ENCODE measurements around the gene LORICRIN. TPM values are rescaled to one million over a fixed set of nuclear protein-coding genes. Genes with fewer than 3 reads are reported as not detected.

Gene LORICRIN
- total RNA-seq, 1 experiment from 2014 or later: not detected

DNA sequence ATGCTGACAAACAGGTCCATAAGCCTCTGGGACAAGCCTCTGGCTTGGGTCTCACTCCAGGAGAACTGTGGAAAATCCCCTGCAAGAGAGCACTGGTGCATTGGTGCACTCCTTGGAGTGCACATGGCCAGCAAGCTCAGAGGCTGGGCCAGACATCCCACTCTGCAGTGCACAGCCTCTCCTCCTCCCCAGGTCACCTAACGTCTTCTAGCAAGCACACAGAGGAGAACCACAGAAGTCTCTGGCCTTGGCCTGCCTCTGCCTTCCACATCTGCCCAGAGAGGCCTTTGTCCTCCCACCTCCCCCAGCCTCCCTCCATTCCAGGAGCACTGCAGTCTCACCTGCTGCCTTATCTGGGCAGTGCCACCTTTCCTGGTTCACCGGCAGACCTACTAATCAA lies 49.1 kb downstream of the LORICRIN start:
- no peak for ATAC-seq
- Histone ChIP-seq H3K9me2 (replicated peaks; ENCODE audit: low read length) (no peaks in the 10 kb centered on the region), H3K36me3 (ENCODE audit: low read depth, low read length) (no peaks in the 10 kb centered on the region), H2AFZ (ENCODE audit: low read length) (no peak overlapping the region), H3K4me2 (ENCODE audit: low read length) (no peak overlapping the region), H3K27ac (ENCODE audit: low read length) (no peak overlapping the region), H4K20me1 (ENCODE audit: low read length) (no peaks in the 10 kb centered on the region), H3K4me1 (ENCODE audit: insufficient read depth, low read length) (no peaks in the 10 kb centered on the region), H3K27me3 (ENCODE audit: low read length) (peaks cover 77% of the 10 kb centered on the region), H3F3A (ENCODE audit: low read length, unreplicated experiment) (no peaks in the 10 kb centered on the region), H3K4me3 (ENCODE audit: low read length) (no peak overlapping the region), H3K9me3 (ENCODE audit: low read length) (no peaks in the 10 kb centered on the region), H3K79me2 (ENCODE audit: low read length) (no peaks in the 10 kb centered on the region), H3K9ac (ENCODE audit: low read length) (no peak overlapping the region)
- POLR2A ChIA-PET (ENCODE audit: unreplicated experiment): no interaction called here
- TF ChIP-seq EZH2 (IDR thresholded peaks at IDR 0.05; ENCODE audit: low read length, unreplicated experiment): no peak
- TF ChIP-seq, protein P1, sequence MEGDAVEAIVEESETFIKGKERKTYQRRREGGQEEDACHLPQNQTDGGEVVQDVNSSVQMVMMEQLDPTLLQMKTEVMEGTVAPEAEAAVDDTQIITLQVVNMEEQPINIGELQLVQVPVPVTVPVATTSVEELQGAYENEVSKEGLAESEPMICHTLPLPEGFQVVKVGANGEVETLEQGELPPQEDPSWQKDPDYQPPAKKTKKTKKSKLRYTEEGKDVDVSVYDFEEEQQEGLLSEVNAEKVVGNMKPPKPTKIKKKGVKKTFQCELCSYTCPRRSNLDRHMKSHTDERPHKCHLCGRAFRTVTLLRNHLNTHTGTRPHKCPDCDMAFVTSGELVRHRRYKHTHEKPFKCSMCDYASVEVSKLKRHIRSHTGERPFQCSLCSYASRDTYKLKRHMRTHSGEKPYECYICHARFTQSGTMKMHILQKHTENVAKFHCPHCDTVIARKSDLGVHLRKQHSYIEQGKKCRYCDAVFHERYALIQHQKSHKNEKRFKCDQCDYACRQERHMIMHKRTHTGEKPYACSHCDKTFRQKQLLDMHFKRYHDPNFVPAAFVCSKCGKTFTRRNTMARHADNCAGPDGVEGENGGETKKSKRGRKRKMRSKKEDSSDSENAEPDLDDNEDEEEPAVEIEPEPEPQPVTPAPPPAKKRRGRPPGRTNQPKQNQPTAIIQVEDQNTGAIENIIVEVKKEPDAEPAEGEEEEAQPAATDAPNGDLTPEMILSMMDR (conservative IDR thresholded peaks at IDR 0.05; ENCODE audit: low read depth, low read length): no peak
- TF ChIP-seq EZH2phosphoT487 (IDR thresholded peaks at IDR 0.05; ENCODE audit: borderline replicate concordance, low read length): no peak
- CTCF ChIA-PET: no interaction called here
- no peak for DNase-seq
- intact Hi-C loops (cut with micrococcal nuclease): no loop called here
- no TSS peak for BruUV-seq (replicated peaks)

DNA sequence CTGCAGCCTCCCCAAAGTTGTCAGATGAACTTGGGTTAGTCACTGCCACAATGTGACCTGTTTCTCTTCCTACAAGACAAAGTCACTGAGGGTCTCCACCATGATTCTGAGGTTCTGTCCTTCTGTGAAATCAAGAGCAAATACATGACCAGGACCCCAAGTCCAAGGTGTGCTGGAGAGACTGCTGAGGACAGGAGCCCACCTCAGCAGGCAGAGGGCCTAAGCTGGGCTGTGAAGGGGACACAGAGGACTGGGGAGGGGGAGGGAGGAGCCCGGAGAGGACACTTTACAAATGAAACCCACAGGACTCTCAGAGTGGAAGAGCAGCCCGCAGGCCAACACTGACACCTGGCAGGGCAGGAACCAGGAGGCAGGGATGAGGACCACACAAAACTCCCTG lies 50.0 kb downstream of the LORICRIN start:
- no peak for DNase-seq
- ChIA-PET POLR2A (ENCODE audit: unreplicated experiment) (no interaction called here), CTCF (no interaction called here)
- no peaks in the 10 kb centered on the region for H3K9me2 ChIP-seq (replicated peaks; ENCODE audit: low read length)
- no peak overlapping the region for H3K4me3 ChIP-seq (ENCODE audit: low read length)
- no peaks in the 10 kb centered on the region for H3F3A ChIP-seq (ENCODE audit: low read length, unreplicated experiment)
- no TSS peak for BruUV-seq (replicated peaks)
- no peaks in the 10 kb centered on the region for H4K20me1 ChIP-seq (ENCODE audit: low read length)
- peaks cover 72% of the 10 kb centered on the region for H3K27me3 ChIP-seq (ENCODE audit: low read length)
- H3K36me3 ChIP-seq (ENCODE audit: low read depth, low read length): no peaks in the 10 kb centered on the region
- no peak for ATAC-seq
- H3K9me3 ChIP-seq (ENCODE audit: low read length): no peaks in the 10 kb centered on the region
- H3K9ac ChIP-seq (ENCODE audit: low read length): no peak overlapping the region
- no peaks in the 10 kb centered on the region for H3K4me1 ChIP-seq (ENCODE audit: insufficient read depth, low read length)
- H3K4me2 ChIP-seq (ENCODE audit: low read length): no peak overlapping the region
- no peak overlapping the region for H3K27ac ChIP-seq (ENCODE audit: low read length)
- TF ChIP-seq EZH2phosphoT487 (IDR thresholded peaks at IDR 0.05; ENCODE audit: borderline replicate concordance, low read length) (no peak), EZH2 (IDR thresholded peaks at IDR 0.05; ENCODE audit: low read length, unreplicated experiment) (no peak)
- TF ChIP-seq, protein P1 (conservative IDR thresholded peaks at IDR 0.05; ENCODE audit: low read depth, low read length): no peak
- H2AFZ ChIP-seq (ENCODE audit: low read length): no peak overlapping the region
- intact Hi-C loops (cut with micrococcal nuclease): no loop called here
- H3K79me2 ChIP-seq (ENCODE audit: low read length): no peaks in the 10 kb centered on the region

DNA sequence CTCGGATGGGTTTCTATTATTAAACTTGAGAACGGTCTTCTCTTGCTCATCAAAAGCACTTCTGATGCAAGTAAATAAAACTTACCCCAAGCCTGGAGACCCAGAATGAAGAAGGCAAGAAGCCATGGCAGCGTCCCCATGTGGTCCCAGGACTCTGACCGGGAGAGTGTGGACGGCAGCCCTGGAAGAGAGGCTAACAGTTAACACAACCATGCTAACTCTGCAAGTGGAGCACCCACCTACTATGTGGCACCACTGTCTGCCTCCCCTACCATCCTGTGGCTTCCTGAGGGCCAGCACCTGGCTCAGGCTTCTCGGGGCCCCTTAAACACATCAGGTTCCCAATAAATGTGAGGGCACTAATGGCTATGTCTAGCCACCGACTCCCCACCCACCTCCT lies 51.0 kb downstream of the LORICRIN start:
- Histone ChIP-seq H3K4me2 (ENCODE audit: low read length) (no peak overlapping the region), H4K20me1 (ENCODE audit: low read length) (no peaks in the 10 kb centered on the region), H3F3A (ENCODE audit: low read length, unreplicated experiment) (no peaks in the 10 kb centered on the region), H2AFZ (ENCODE audit: low read length) (no peak overlapping the region), H3K27ac (ENCODE audit: low read length) (no peak overlapping the region), H3K79me2 (ENCODE audit: low read length) (no peaks in the 10 kb centered on the region), H3K9me2 (replicated peaks; ENCODE audit: low read length) (no peaks in the 10 kb centered on the region), H3K9ac (ENCODE audit: low read length) (no peak overlapping the region), H3K4me1 (ENCODE audit: insufficient read depth, low read length) (no peaks in the 10 kb centered on the region), H3K36me3 (ENCODE audit: low read depth, low read length) (no peaks in the 10 kb centered on the region), H3K4me3 (ENCODE audit: low read length) (no peak overlapping the region), H3K27me3 (ENCODE audit: low read length) (peaks cover 61% of the 10 kb centered on the region), H3K9me3 (ENCODE audit: low read length) (no peaks in the 10 kb centered on the region)
- TF ChIP-seq EZH2 (IDR thresholded peaks at IDR 0.05; ENCODE audit: low read length, unreplicated experiment): no peak
- TF ChIP-seq, protein P1 (conservative IDR thresholded peaks at IDR 0.05; ENCODE audit: low read depth, low read length): no peak
- TF ChIP-seq EZH2phosphoT487 (IDR thresholded peaks at IDR 0.05; ENCODE audit: borderline replicate concordance, low read length): no peak
- intact Hi-C loops (cut with micrococcal nuclease): no loop called here
- DNase-seq (no peak), ATAC-seq (no peak)
- BruUV-seq (replicated peaks): no TSS peak
- POLR2A ChIA-PET (ENCODE audit: unreplicated experiment): no interaction called here
- CTCF ChIA-PET: no interaction called here

Other genes with a start within 250 kb of the LORICRIN start
- not detected in 2 replicates for gene SPRR1B, start 228.5 kb upstream of the LORICRIN start, total RNA-seq (2014; rRNA removed)
- not detected in 2 replicates for gene SPRR2D, start 218.6 kb upstream of the LORICRIN start, total RNA-seq (2014; rRNA removed)
- not detected in 2 replicates for gene SPRR2A, start 202.2 kb upstream of the LORICRIN start, total RNA-seq (2014; rRNA removed)
- gene SPRR2B, start 188.1 kb upstream of the LORICRIN start, total RNA-seq (2014; rRNA removed): not detected in 2 replicates
- gene SPRR2E, start 165.2 kb upstream of the LORICRIN start, total RNA-seq (2014; rRNA removed): not detected in 2 replicates
- not detected in 2 replicates for gene SPRR2F, start 146.2 kb upstream of the LORICRIN start, total RNA-seq (2014; rRNA removed)
- gene SPRR2G, start 108.8 kb upstream of the LORICRIN start, total RNA-seq (2014; rRNA removed): not detected in 2 replicates
- not detected in 2 replicates for gene LELP1, start 56.3 kb upstream of the LORICRIN start, total RNA-seq (2014; rRNA removed)
- not detected in 2 replicates for gene PRR9, start 42.1 kb upstream of the LORICRIN start, total RNA-seq (2014; rRNA removed)
- not detected in 2 replicates for gene PGLYRP3, start 53.3 kb downstream of the LORICRIN start, total RNA-seq (2014; rRNA removed)
- not detected in 2 replicates for gene PGLYRP4, start 89.2 kb downstream of the LORICRIN start, total RNA-seq (2014; rRNA removed)
- gene S100A9, start 98.2 kb downstream of the LORICRIN start, total RNA-seq (2014; rRNA removed): 482 and 559 TPM in 2 replicates
- not detected in 2 replicates for gene S100A12, start 115.9 kb downstream of the LORICRIN start, total RNA-seq (2014; rRNA removed)
- gene S100A8, start 131.4 kb downstream of the LORICRIN start, total RNA-seq (2014; rRNA removed): 0.29 TPM in 1 of 2 replicates, not detected in the other
- not detected in 2 replicates for gene S100A7A, start 156.8 kb downstream of the LORICRIN start, total RNA-seq (2014; rRNA removed)
- not detected in 2 replicates for gene S100A7, start 201.0 kb downstream of the LORICRIN start, total RNA-seq (2014; rRNA removed)